HG03103 (cell line): ENCODE measurements around the gene AGAP1.

Experiments
- ATAC-seq: cut with Tn5 transposase; IDR thresholded peaks from one replicate; pipeline ENCODE4 v1.9.1; 2021; ENCODE audit warnings: low read depth; ENCODE audit not compliant: unreplicated experiment

The AGAP1 gene

DNA sequence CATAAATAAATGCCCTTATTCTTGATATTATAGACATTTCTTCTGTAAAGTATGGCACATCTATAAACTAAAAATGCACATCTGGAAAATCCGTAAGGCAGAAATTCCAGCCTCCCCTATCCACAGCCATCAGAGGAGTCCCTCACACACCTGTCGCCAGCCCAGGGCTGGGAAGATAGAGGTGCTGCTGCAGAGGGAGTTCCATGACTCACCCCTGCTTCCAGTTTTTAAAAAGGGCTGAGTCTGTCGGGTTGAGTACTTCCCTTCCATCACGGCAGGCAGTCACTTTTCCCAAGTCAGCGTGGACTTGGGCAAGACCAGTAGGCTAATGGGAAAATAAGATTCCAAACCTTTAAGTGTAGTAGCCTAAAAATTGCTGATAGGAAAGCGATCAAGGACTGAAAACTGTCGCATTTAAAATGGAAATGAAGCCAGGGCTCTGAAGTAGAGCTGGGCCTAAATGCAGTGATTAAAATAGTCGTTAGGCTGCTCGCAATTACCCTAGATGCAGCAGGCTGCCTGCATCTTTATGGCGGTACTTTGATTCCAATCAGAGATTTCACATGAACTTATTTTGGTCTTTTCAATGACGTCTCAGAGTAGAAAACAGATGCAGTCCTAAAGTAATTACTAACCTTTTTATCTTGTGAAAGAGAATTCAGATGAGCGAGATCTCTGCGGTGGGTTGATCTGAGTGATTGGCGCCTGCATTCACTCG, 280.5 kb downstream of the AGAP1 start:
- ATAC-seq: no peak

GRCh38 chr2:235776531-235776930, 282.7 kb downstream of the AGAP1 start:
- no peak for ATAC-seq

- ATAC-seq: no peak
These were observed 285.6 kb downstream of the AGAP1 start for GRCh38 chr2:235779444-235779896.

DNA sequence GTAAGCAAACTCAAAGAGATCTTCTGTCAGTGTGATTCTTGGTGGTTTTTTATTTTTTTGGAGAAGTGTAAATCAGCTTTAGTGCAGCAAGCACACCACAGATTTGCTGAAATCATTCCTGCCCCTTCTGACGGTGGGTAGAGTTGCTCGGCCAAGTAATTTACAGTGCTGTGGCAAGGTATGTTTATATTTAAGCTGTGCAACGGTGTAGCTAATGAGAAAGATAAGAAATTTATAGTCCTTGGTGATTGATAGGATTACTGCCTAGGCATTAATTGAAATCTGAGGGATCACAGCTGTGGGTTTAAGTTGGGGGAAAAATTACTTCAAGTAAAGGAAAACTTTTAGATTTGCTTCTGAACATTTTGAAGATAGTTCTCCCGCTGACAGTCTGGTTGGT, 286.6 kb downstream of the AGAP1 start:
- no peak for ATAC-seq

GRCh38 chr2:235781775-235782174, 287.9 kb downstream of the AGAP1 start:
- no peak for ATAC-seq

DNA sequence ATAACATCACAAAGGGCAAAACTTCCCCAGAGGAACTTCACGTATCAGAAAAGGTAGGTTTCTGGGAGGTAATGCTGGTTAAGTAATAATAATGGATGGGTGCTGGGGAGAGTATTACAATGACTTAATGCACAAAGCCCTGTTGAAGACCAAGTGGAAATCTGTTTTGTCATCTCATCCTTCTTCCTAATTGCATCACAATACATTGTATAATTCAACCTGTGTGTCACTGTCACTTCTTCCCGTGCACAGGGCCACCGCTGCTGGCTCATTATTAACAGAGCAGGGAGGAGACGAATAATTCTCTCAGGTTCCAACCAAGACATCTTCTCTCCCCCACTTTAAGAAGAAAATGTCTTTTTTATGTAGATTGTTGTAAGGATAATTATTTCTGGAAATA, 290.9 kb downstream of the AGAP1 start:
- ATAC-seq: no peak

GRCh38 chr2:235789552-235789951, 295.7 kb downstream of the AGAP1 start:
- ATAC-seq: no peak

- no peak for ATAC-seq
These were observed 299.4 kb downstream of the AGAP1 start for GRCh38 chr2:235793163-235793752.

- ATAC-seq: no peak
These were observed 305.4 kb downstream of the AGAP1 start for GRCh38 chr2:235799281-235799680.

GRCh38 chr2:235802542-235802941, 308.7 kb downstream of the AGAP1 start:
- no peak for ATAC-seq

- no peak for ATAC-seq
These were observed 309.2 kb downstream of the AGAP1 start for GRCh38 chr2:235803028-235803427.

- no peak for ATAC-seq
These were observed 310.8 kb downstream of the AGAP1 start for GRCh38 chr2:235804676-235805075.

DNA sequence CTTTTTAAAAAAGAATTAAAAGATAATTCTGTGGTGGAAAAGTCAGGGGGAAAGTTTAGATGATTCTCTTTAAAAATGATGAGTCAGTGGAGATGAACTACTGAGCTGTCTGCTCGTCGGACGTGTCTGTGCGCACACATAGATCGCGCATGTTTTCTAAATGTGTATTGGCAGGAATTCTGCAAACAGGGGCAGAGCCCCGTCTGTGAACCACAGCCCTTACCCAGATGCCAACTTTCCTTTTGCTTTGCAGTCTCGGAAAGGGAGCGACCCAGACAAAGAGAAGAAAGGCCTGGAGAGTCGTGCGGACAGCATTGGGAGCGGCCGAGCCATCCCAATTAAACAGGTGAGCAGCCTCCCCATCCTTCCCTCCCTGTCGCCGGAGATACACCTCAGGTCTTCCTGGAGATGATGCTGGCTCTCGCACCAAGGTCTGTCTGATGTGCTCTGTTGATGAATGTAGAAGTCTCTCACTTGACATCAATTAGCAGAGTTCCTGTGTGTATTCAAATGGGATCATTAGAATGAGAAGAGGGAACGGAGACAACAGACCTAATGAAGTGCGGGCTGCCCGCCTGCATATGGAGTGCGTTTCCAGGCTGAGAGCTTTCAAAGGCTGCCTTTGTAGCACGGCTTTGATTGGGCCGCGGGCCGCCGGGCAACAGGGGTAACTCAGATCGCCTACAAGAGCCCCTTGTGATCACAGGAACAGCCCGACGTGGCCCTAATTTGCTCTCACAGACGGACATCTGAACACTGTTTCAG, 313.3 kb downstream of the AGAP1 start:
- no peak for ATAC-seq

DNA sequence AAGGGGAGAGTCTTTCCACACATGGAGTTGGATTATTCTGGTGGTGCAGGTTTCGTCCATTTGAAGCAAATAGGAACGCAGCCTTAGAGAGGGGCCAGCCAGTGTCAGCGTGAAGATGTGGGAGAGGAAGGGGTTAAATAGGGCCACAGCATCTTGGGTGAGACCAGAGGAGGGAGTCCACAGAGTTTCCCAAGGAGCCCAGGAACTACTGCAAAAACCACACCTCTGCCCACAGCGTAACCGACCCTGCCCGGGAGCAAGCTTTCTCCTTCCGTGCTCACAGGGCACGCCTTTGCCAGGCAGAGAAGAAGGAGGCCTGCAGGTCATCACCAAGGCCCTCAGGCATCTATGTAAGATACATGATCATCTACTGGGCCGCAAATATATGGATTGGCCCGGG, 314.5 kb downstream of the AGAP1 start:
- ATAC-seq: no peak

GRCh38 chr2:235810252-235810651, 316.4 kb downstream of the AGAP1 start:
- no peak for ATAC-seq

DNA sequence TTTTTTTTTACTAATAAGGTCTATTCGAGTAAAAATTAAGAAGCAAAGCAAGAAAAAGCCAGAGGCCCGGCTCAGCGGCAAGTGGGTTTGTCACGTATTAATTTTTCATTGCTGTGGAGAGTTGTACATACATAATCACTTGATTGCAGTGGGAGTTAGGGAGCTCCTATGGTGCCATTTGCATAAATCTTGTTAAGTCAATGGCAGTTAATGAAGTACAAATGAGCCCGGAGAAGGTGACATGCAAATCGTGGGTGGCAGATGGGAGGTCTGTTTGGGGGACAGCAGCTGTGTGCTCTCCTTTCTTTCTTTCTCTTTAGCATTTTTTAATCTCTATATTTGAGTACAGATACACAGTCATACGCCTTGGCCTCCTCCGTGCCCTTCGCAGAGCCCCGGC, 317.0 kb downstream of the AGAP1 start:
- ATAC-seq: no peak

GRCh38 chr2:235811446-235812184, 317.8 kb downstream of the AGAP1 start:
- no peak for ATAC-seq

- no peak for ATAC-seq
These were observed 318.4 kb downstream of the AGAP1 start for GRCh38 chr2:235812185-235812665.

DNA sequence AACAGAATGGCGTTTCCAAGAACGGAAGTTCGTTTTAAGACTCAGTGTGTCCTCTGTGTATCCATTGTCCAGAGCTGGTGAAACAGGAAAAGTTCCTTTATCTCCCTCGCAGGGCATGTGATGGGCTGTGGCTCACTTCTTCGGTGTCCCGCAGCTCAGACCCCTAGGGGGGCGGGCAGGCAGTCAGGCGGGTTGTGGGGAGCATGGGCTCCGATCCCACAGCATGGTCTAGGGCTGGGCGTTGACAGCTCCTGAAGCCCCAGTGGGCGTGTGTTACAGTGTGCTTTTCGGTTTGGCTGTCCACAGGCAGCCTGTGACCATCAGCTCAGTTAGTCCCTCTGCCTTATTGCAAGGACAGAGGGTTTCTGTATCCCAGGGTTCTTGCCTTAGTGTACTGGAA, 319.6 kb downstream of the AGAP1 start:
- ATAC-seq: no peak

DNA sequence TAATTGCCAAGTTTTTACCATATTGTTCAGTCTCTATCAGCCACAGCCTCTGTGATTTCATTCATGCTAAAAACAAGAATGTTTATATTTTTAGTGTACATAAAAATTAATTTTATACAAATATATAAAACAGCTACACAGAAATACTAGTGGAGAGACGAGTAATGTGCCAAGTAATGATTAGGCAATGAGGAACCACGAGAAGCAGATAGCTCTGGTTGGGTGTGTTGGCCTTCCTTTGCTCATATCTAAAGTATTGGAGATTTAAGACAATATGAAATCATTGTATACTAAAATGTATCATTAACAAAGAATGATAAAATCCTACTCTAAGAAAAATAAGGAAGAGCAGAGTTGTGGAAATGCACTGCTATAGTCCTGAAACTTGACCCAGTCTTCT, 326.7 kb downstream of the AGAP1 start:
- no peak for ATAC-seq

- no peak for ATAC-seq
These were observed 330.5 kb downstream of the AGAP1 start for GRCh38 chr2:235824331-235824730.
